Stimulated activated CD4-positive, alpha-beta T cell treated with anti-CD3 and anti-CD28 coated beads, TNF-alpha, amount 100 ng/mL, for 48 hours (primary cell): Measurements from ENCODE around the gene MAGEB16.

Experiments
- DNase-seq, 3 donors: peaks; one replicate each; pipeline ENCODE4 v3.0.0-alpha.2; 2020; ENCODE audit warnings: low read depth in 3 of 3

The MAGEB16 gene

GRCh38 chrX:35798042-35798441, at the start of gene MAGEB16:
Gene MAGEB16 (plus strand): TSS chrX:35798342. CDS start chrX:35802197, 3,855 bp downstream.
- DNase-seq = no peak

- DNase-seq = no peak
These were observed 24.1 kb upstream of the MAGEB16 start for GRCh38 chrX:35773958-35774564.

- no peak for DNase-seq
These were observed 13.1 kb upstream of the MAGEB16 start for GRCh38 chrX:35785075-35785474.

- no peak for DNase-seq
These were observed 11.9 kb upstream of the MAGEB16 start for GRCh38 chrX:35786271-35786670.

DNA sequence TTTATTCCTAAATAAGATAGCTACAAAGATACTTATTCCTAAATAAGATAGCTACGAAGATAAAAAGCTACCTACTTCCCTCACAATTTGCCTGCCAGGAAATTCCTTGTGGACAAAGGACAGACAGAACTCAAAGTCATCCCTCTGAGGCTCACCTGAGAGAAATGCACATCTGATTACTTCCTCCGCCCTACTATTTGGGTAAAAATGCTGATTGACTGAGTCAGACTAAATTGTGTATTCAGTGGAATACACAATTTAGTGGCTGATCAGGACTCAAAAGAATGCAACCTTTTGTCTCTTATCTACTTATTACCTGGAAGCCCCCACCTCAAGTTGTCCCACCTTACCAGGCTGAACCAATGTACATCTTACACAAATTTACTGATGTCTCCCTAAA, 10.3 kb upstream of the MAGEB16 start:
- DNase-seq = no peak

- no peak for DNase-seq
These were observed 2.3 kb downstream of the MAGEB16 start for GRCh38 chrX:35800474-35800873.

DNA sequence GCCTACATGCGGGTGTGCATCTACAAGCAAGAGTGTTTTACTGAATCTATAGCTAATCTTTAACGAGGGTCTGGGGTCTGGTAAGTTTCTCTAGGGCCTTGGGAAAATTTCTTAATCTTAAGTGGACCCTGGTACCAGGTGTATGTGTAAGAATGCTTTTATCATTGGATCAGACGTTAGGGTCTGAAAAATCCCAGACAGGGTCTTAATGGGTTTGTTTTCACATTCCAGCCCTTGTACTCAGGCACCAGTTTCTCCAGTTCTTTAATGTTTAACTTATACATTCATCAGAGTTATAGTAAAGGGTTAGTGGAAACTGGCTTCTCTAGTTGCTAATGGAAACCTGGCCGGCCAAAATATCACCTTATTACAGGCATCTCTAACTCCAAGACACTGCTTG, 11.6 kb downstream of the MAGEB16 start:
- no peak for DNase-seq

- no peak for DNase-seq
These were observed 21.1 kb downstream of the MAGEB16 start for GRCh38 chrX:35819241-35819640.

DNA sequence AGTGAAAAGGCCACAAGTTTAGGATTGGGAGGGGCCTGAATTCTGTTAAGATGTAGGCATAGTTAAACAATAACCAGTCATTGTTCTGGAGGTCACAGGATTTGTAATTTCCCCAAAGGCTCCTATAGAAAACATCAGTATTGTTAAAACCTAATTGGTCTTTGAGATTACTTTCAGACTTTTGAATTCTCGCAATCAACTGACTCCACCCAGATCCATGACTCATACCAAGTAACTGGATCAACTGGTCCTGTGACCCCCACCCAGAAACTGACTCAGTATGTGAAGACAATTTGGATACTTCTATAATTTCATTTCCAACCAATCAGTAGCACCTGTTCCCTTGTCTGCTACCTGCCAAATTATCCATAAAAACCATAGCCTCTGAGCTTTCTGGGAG, 28.4 kb downstream of the MAGEB16 start:
- no peak for DNase-seq

GRCh38 chrX:35829501-35829900, 31.4 kb downstream of the MAGEB16 start:
- DNase-seq = no peak

DNA sequence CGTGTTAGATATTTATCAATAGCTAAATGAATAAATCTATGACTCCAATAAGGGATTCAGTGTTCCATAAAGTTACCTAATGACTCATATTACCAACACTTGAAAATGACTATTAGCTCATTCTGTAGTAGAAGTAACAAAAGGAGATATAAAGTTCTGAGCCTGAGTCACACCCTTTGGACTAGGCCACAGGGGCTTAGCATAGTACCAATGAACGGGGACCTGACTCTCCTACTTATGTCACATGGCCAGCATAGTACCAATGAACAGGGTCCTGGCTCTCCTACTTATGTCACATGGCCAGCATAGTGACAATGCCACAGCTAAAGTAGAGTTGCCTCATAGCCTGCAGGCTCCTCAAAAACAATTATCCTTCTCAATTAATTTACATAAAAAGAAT, 43.7 kb downstream of the MAGEB16 start:
- DNase-seq = no peak

- DNase-seq = no peak
These were observed 44.5 kb downstream of the MAGEB16 start for GRCh38 chrX:35842674-35843073.

DNA sequence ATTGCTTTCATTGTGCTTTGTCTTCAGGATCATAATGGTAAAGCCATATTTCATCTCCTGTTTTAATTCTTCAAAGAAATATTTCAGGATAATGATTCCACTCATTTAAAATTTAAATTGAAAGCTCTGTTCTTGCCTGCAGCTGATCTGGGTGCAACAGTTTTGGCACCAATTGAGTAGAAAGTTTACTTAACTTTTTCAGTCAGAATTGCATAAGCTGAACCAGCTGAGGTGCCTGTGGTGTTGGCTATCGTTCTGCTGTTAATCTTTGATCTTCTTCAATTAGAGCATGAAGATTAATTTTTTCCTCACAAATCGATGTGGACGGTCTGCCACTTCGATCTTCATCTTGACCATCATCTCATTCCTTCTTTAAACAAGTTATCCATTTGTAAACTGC, 49.6 kb downstream of the MAGEB16 start:
- no peak for DNase-seq
